OCI-LY7 (cell line): ENCODE measurements around the gene KIAA0930. TPM values are rescaled to one million over a fixed set of nuclear protein-coding genes. Genes with fewer than 3 reads are reported as not detected.

Source experiments
- BruUV-seq: library from RNA; stranded (reverse); fragments of 400-500 nt; replicated peaks from 2 replicates; lab custom pipeline; 2021; lab: Mats Ljungman, UMichigan
- CTCF ChIA-PET: fragments of 300-600 bp; sonication (Branson Sonifier 250); formaldehyde crosslinking; loops from one replicate; lab custom pipeline; 2022; ENCODE audit warnings: antibody characterized with exemption; ENCODE audit not compliant: unreplicated experiment; lab: Charles Lee
- POLR2A ChIA-PET: fragments of 300-600 bp; sonication (Branson Sonifier 250); formaldehyde crosslinking; loops from one replicate; lab custom pipeline; 2022; ENCODE audit warnings: antibody characterized with exemption; lab: Charles Lee
- DNase-seq: peaks from one replicate; pipeline ENCODE4 v3.0.0-alpha.2; 2015; ENCODE audit warnings: low spot score
- H2AFZ ChIP-seq: fragments of 200-600 bp; sonication (generic), shearing (Covaris generic); 2 replicates; pipeline ENCODE4 v1.6.1; 2014; ENCODE audit warnings: mild to moderate bottlenecking, antibody characterized with exemption, low read length, moderate library complexity
- H3K27ac ChIP-seq: fragments of 200-600 bp; sonication (generic); 2 replicates; pipeline ENCODE4 v1.5.1; 2014; ENCODE audit warnings: mixed run types, low read depth, mild to moderate bottlenecking, moderate library complexity, low read length, inconsistent platforms; ENCODE audit not compliant: poor library complexity, severe bottlenecking
- H3K36me3 ChIP-seq: fragments of 200-600 bp; sonication (generic); 2 replicates; pipeline ENCODE4 v1.6.1; 2014; ENCODE audit warnings: mild to moderate bottlenecking, antibody characterized with exemption, low read length, moderate library complexity, mixed read lengths; ENCODE audit not compliant: insufficient read depth
- H3K4me1 ChIP-seq: fragments of 200-600 bp; sonication (generic); 2 replicates; pipeline ENCODE4 v1.5.1; 2014; ENCODE audit warnings: mild to moderate bottlenecking, low read length; ENCODE audit not compliant: insufficient read depth, poor library complexity, severe bottlenecking
- H3K4me2 ChIP-seq: fragments of 200-600 bp; sonication (generic); 2 replicates; pipeline ENCODE4 v1.6.1; 2014; ENCODE audit warnings: mild to moderate bottlenecking, low read length
- H3K4me3 ChIP-seq: fragments of 200-600 bp; sonication (generic); 2 replicates; pipeline ENCODE4 v1.5.1; 2014; ENCODE audit warnings: mild to moderate bottlenecking, low read depth, low read length; ENCODE audit not compliant: poor library complexity, severe bottlenecking
- H3K79me2 ChIP-seq: fragments of 200-600 bp; sonication (generic); 2 replicates; pipeline ENCODE4 v1.6.1; 2016; ENCODE audit warnings: low read depth, mild to moderate bottlenecking, low read length, moderate library complexity, mixed read lengths; ENCODE audit not compliant: insufficient read depth
- H3K9me2 ChIP-seq: fragments of 200-600 bp; sonication (generic); 2 replicates; pipeline ENCODE4 v1.6.1; 2016; ENCODE audit warnings: mild to moderate bottlenecking, low read length, mixed read lengths; ENCODE audit not compliant: insufficient read depth
- H3K9me3 ChIP-seq: fragments of 200-600 bp; sonication (generic); 2 replicates; pipeline ENCODE4 v1.6.1; 2014; ENCODE audit warnings: mild to moderate bottlenecking, mixed run types, low read length, mixed read lengths
- H4K20me1 ChIP-seq: fragments of 200-600 bp; sonication (generic); 2 replicates; pipeline ENCODE4 v1.6.1; 2014; ENCODE audit warnings: mild to moderate bottlenecking, antibody characterized with exemption, low read length, moderate library complexity, mixed read lengths; ENCODE audit not compliant: insufficient read depth
- EZH2phosphoT487 ChIP-seq: fragments of 200-600 bp; sonication (generic); IDR thresholded peaks from 2 replicates; pipeline ENCODE4 v1.6.1; 2018; ENCODE audit warnings: low read depth, borderline replicate concordance, mild to moderate bottlenecking, mixed run types, antibody characterized with exemption, low read length, moderate library complexity, mixed read lengths
- intact Hi-C: fragments of 100-400 bp; cut with micrococcal nuclease; formaldehyde crosslinking; loops from one replicate; pipeline ENCODE4 v1.10.0; 2022; ENCODE audit not compliant: unreplicated experiment
- total RNA-seq, 2 experiments: library from RNA; depleted of rRNA in 1 of 2; stranded (reverse); fragments of >200 nt in 1 of 2; shearing (Covaris generic) in 1 of 2; gene quantifications; 2 replicates each; pipeline ENCODE4 v1.2.3, GENCODE V29; 2014 to 2022
- TF ChIP-seq, protein P1 (sequence below): fragments of 200-600 bp; sonication (generic); conservative IDR thresholded peaks from 2 replicates; pipeline ENCODE4 v1.5.1; 2014; ENCODE audit warnings: mild to moderate bottlenecking, antibody characterized with exemption, low read length, moderate library complexity, mixed read lengths

KIAA0930 gene
- total RNA-seq, 2 experiments from 2014 or later: 80.7 to 93.9 TPM

GRCh38 chr22:45203150-45203951 is 37.3 kb downstream of the KIAA0930 start:
- ChIA-PET POLR2A (no interaction called here), CTCF (no interaction called here)
- Histone ChIP-seq H3K4me3 (no peak overlapping the region), H2AFZ (no peak overlapping the region), H3K36me3 (peaks cover 79% of the 10 kb centered on the region), H3K4me2 (no peak overlapping the region), H3K4me1 (no peaks in the 10 kb centered on the region), H3K79me2 (no peaks in the 10 kb centered on the region), H4K20me1 (no peaks in the 10 kb centered on the region), H3K9me2 (no peaks in the 10 kb centered on the region), H3K27ac (no peak overlapping the region), H3K9me3 (no peaks in the 10 kb centered on the region)
- no peak for DNase-seq
- TF ChIP-seq, protein P1, sequence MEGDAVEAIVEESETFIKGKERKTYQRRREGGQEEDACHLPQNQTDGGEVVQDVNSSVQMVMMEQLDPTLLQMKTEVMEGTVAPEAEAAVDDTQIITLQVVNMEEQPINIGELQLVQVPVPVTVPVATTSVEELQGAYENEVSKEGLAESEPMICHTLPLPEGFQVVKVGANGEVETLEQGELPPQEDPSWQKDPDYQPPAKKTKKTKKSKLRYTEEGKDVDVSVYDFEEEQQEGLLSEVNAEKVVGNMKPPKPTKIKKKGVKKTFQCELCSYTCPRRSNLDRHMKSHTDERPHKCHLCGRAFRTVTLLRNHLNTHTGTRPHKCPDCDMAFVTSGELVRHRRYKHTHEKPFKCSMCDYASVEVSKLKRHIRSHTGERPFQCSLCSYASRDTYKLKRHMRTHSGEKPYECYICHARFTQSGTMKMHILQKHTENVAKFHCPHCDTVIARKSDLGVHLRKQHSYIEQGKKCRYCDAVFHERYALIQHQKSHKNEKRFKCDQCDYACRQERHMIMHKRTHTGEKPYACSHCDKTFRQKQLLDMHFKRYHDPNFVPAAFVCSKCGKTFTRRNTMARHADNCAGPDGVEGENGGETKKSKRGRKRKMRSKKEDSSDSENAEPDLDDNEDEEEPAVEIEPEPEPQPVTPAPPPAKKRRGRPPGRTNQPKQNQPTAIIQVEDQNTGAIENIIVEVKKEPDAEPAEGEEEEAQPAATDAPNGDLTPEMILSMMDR: no peak
- no peak for TF ChIP-seq EZH2phosphoT487
- no TSS peak for BruUV-seq
- intact Hi-C loops: no loop called here

DNA sequence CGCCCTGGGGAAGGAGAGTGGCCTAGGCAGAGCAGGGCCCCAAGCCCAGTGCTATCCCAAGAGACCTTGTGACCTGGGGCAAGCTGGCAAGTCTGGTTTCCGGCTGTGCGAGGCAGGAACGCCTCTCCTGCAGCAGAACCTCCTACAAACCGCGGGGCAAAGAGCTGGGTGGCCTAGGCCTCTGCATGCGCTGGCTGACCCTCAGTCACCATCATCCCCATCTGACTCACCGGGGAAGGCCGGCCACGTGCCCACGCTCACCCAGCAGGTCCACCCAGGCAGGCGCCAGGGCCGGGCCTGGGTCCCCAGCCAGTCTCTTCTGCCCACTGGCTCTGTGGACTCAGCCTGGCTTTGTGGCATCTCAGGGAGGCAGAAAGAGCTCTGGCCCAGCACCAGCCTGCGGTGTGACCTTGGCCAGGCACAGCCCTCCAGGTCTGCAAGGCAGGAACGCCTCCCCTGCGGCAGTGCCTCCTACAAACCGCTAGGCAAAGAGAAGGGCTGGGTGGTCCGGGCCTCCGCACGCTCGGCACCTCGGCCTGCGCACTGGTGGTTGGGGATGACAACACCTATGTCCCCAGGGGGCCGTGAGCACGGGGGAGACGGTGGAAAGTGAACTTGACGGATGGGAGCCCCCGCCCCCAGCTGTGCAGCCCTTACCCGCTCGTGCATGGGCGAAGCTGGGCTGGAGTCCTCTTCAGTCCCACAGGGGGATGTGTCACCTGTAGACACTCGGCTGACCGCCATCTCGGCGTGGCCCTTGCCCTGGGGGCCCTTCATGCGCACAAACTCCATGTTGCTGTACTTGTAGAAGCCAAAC is 38.2 kb downstream of the KIAA0930 start:
- no peak for DNase-seq
- no TSS peak for BruUV-seq
- Histone ChIP-seq H3K27ac (no peak overlapping the region), H3K4me2 (no peak overlapping the region), H3K36me3 (peaks cover 77% of the 10 kb centered on the region), H3K9me2 (no peaks in the 10 kb centered on the region), H2AFZ (no peak overlapping the region), H3K4me3 (no peak overlapping the region), H3K4me1 (no peaks in the 10 kb centered on the region), H3K9me3 (no peaks in the 10 kb centered on the region), H4K20me1 (no peaks in the 10 kb centered on the region), H3K79me2 (no peaks in the 10 kb centered on the region)
- ChIA-PET POLR2A (no interaction called here), CTCF (no interaction called here)
- intact Hi-C loops: no loop called here
- TF ChIP-seq, protein P1: no peak
- TF ChIP-seq EZH2phosphoT487: no peak
